Ovary (tissue), 9 donors: ENCODE data around the gene CDK6. TPM values are rescaled to one million over a fixed set of nuclear protein-coding genes. Genes with fewer than 3 reads are reported as not detected.

Experiments
- DNase-seq, 5 donors: peaks; one replicate each; pipeline ENCODE4 v3.0.0-alpha.2; 2019 to 2020
- H3K27ac ChIP-seq, 2 donors: fragments of 200-600 bp; one replicate each; pipeline versions ENCODE4 v1.5.1 to v1.8.0; 2019 to 2022
- H3K27me3 ChIP-seq: fragments of 200-600 bp; one replicate; pipeline ENCODE4 v1.8.0; 2022
- H3K36me3 ChIP-seq: fragments of 200-600 bp; sonication (generic); one replicate; pipeline ENCODE4 v1.5.1; 2019
- H3K4me1 ChIP-seq: one replicate; pipeline ENCODE4 v1.8.1; 2013; ENCODE audit warnings: mild to moderate bottlenecking, moderate library complexity; ENCODE audit not compliant: insufficient read depth
- H3K4me3 ChIP-seq: fragments of 200-600 bp; sonication (generic); one replicate; pipeline ENCODE4 v1.5.1; 2017
- H3K9me3 ChIP-seq, 2 donors: fragments of 200-600 bp in 1 of 2; sonication (generic) in 1 of 2; one replicate each; pipeline versions ENCODE4 v1.5.1 to v1.8.1; 2013 to 2019; ENCODE audit warnings: mild to moderate bottlenecking in 1 of 2, moderate library complexity in 1 of 2
- EP300 ChIP-seq: sonication (generic); formaldehyde crosslinking; IDR thresholded peaks from one replicate; pipeline ENCODE4 v1.6.1; 2017; ENCODE audit warnings: antibody characterized with exemption
- POLR2A ChIP-seq: fragments of 450-650 bp; IDR thresholded peaks from one replicate; pipeline ENCODE4 v1.6.1; 2017; ENCODE audit warnings: antibody characterized with exemption, mild to moderate bottlenecking, moderate library complexity
- WGBS, 3 donors: extraction: QIAGEN DNeasy Blood & Tissue Kit in 1 of 3; methylation state at CpG; one replicate each; pipeline versions ENCODE4 v1.1.5 to v1.1.7; 2013 to 2017; 5-methylcytosine and 5-hydroxymethylcytosine counted together
- intact Hi-C, 4 donors: fragments of 100-400 bp; cut with DNase I; formaldehyde crosslinking; loops; one replicate each; pipeline versions ENCODE4 v1.11.0 to v1.15.1; 2022 to 2023
- polyA plus RNA-seq, 2 donors: library from polyadenylated mRNA; stranded (reverse); fragments of 200-250 nt in 1 of 2; fragments of 350-450 nt in 1 of 2; fragmentation: Illumina TruSeq in 1 of 2; extraction: RNeasy Lipid Tissue Mini Kit (QIAGEN cat#74804) in 1 of 2; gene quantifications; one replicate each; pipeline ENCODE4 v1.2.3, GENCODE V29; 2013 to 2014
- total RNA-seq, 7 donors: library from RNA; depleted of rRNA in 2 of 7; stranded (reverse); fragments of >200 nt in 2 of 7; fragmentation: NEBNext Ultra II Directional in 3 of 7; extraction: Animal tissue kit (Norgen Biotek cat#: 25700) in 3 of 7; gene quantifications; one replicate each; pipeline versions ENCODE4 v1.1.0 to v1.2.4, GENCODE V29; 2016 to 2023
- TF ChIP-seq, protein P1 (sequence below), 3 donors: fragments of 450-650 bp in 2 of 3; fragments of 200-600 bp in 1 of 3; IDR thresholded peaks; one replicate each; pipeline versions ENCODE4 v1.5.1 to v1.8.0; 2016 to 2022; ENCODE audit warnings: antibody characterized with exemption in 3 of 3, mild to moderate bottlenecking in 1 of 3
- donor health status: DM: no; HTN: no; CAD: no; lungs with moderate emphysema.
- donor health status: DM: no; HTN: no; CAD: no.
- donor health status: Bipolar disorder and iron deficiency.
- donor health status: DM: yes; HTN: yes; CAD: no.
- donor health status: DM: no; HTN: no; CAD: no.
- donor health status: DM: yes; HTN: yes; CAD: no.

The CDK6 gene
- total and polyA plus RNA-seq, 9 donors, result 1.8 to 20.4 (median 11.2) TPM

- intact Hi-C loops, result no loop called here
- WGBS, 3 donors, result 83 to 86% (median 84%) methylated on average over 6 of the region's 6 CpGs
These were observed 191.8 kb downstream of the CDK6 start for GRCh38 chr7:92644406-92645113.

DNA sequence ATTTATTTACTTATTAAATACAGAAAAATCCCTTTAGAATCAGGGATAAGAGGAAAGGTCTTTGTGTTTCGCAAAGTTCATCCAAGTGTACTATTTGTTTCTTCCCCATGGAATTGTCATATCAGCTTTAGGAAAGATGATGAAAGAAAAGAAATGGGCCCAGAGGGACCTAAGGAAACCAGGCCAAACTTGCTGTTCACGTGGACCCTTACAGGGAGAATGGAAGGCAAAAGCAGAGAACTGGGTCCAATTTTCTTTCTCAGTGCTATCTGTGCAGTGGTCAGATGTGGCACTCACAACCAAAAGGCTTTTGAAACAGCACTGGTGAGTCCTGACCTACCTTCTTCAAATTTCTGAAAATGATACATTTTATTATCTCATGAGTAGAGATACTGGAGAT is 192.6 kb downstream of the CDK6 start:
- Histone ChIP-seq H3K4me1 (peaks cover 4% of the 10 kb centered on the region), H3K9me3 (no peaks in the 10 kb centered on the region), H3K4me3 (no peak overlapping the region), H3K36me3 (no peaks in the 10 kb centered on the region), H3K27me3 (no peaks in the 10 kb centered on the region), H3K27ac (no peak overlapping the region)
- no peak for DNase-seq
- no peak for TF ChIP-seq EP300
- no peak for TF ChIP-seq POLR2A
- TF ChIP-seq, protein P1, sequence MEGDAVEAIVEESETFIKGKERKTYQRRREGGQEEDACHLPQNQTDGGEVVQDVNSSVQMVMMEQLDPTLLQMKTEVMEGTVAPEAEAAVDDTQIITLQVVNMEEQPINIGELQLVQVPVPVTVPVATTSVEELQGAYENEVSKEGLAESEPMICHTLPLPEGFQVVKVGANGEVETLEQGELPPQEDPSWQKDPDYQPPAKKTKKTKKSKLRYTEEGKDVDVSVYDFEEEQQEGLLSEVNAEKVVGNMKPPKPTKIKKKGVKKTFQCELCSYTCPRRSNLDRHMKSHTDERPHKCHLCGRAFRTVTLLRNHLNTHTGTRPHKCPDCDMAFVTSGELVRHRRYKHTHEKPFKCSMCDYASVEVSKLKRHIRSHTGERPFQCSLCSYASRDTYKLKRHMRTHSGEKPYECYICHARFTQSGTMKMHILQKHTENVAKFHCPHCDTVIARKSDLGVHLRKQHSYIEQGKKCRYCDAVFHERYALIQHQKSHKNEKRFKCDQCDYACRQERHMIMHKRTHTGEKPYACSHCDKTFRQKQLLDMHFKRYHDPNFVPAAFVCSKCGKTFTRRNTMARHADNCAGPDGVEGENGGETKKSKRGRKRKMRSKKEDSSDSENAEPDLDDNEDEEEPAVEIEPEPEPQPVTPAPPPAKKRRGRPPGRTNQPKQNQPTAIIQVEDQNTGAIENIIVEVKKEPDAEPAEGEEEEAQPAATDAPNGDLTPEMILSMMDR (IDR thresholded peaks at IDR 0.05), result no peak
- 71 to 81% (median 79%) methylated on average over 2 of the region's 2 CpGs for WGBS, 3 donors
- intact Hi-C loops, result no loop called here

More at GRCh38 chr7:92644406-92645113, 191.8 kb downstream of the CDK6 start:
- Histone ChIP-seq H3K9me3 (no peaks in the 10 kb centered on the region), H3K27ac (no peak overlapping the region), H3K4me3 (no peak overlapping the region), H3K27me3 (no peaks in the 10 kb centered on the region), H3K36me3 (no peaks in the 10 kb centered on the region), H3K4me1 (peaks cover 4% of the 10 kb centered on the region)
- DNase-seq, result no peak
- TF ChIP-seq EP300 (no peak), POLR2A (no peak)
- TF ChIP-seq, protein P1 (IDR thresholded peaks at IDR 0.05), result no peak

DNA sequence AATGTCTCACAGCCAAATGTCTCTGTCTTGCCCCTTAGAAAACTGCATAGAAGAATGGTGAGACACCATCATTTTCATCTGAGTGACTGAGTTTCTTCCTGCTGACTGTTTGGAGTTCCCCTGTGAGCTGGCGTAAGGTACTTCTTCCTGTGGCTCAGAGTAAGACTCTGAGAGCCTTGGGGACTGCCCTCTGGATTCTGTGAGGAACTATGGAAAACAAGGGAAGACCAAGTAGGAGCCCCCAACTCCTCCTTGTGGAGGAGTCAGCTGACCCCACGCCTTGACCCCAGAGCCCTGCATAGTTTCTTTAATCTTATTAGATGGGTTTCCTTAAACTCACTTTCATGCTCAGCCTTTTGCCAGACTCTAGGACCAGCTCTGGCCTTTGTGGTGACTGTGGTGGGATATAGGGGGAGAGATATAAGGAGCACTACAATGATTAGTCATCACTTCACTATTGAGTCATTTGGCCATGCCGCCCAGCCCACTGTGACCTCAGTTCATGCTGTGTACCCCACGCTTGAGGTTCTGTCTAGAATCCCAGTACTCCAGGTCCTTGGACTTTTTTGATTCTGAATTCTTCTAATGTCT is 194.4 kb downstream of the CDK6 start:
- 89 to 92% (median 92%) methylated on average over 4 of the region's 4 CpGs for WGBS, 3 donors
- TF ChIP-seq POLR2A (no peak), EP300 (no peak)
- TF ChIP-seq, protein P1 (IDR thresholded peaks at IDR 0.05), result no peak
- no peak for DNase-seq

DNA sequence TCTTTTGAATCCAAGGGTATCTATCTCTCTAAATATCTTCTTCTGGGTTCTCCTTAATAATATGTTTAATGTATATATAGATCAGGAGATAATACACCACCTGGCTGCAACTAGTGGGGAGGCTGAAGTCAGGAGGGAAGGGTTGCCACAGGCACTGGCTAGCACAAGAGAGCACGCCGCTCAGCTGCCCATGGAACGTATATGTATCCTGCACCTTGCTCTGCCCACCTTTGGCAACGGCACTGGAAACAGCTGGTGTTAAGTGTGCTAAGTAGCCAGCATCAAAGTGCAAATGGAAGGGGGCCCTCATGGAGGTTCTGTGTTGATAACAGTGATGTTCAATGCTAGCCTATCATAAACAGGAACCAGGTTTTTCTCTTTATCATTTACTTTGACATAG is 196.4 kb downstream of the CDK6 start:
- DNase-seq, result no peak
- H3K4me1 ChIP-seq, result no peaks in the 10 kb centered on the region
- no peak overlapping the region for H3K27ac ChIP-seq
- no peaks in the 10 kb centered on the region for H3K36me3 ChIP-seq
- no peaks in the 10 kb centered on the region for H3K27me3 ChIP-seq
- intact Hi-C loops, result no loop called here
- 87 to 92% (median 88%) methylated on average over 4 of the region's 4 CpGs for WGBS, 3 donors
- TF ChIP-seq, protein P1 (IDR thresholded peaks at IDR 0.05), result no peak
- no peak for TF ChIP-seq EP300
- no peak for TF ChIP-seq POLR2A
- H3K9me3 ChIP-seq, result no peaks in the 10 kb centered on the region
- H3K4me3 ChIP-seq, result no peak overlapping the region

More for the DNA sequence above, 194.4 kb downstream of the CDK6 start:
- H3K27me3 ChIP-seq, result no peaks in the 10 kb centered on the region
- H3K27ac ChIP-seq, result no peak overlapping the region
- H3K9me3 ChIP-seq, result no peaks in the 10 kb centered on the region
- H3K4me1 ChIP-seq, result peaks cover 4% of the 10 kb centered on the region
- no peak overlapping the region for H3K4me3 ChIP-seq
- no peaks in the 10 kb centered on the region for H3K36me3 ChIP-seq
- intact Hi-C loops, result no loop called here
